HG03520 (cell line): ENCODE measurements around the gene P4HA3.
"Not testable (repeated sequence)": the region's sequence is repeated elsewhere in the genome, so short reads cannot be mapped to it uniquely, and the experiment has no call there.

ENCODE experiments used
- ATAC-seq: cut with Tn5 transposase; IDR thresholded peaks from one replicate; pipeline ENCODE4 v1.9.1; 2021; ENCODE audit warnings: mild to moderate bottlenecking, moderate library complexity; ENCODE audit not compliant: unreplicated experiment

The P4HA3 gene

GRCh38 chr11:74311352-74311926 lies at the start of gene P4HA3:
Gene P4HA3, minus strand, starts transcription at chr11:74311640. Its CDS starts 29 bp downstream, at chr11:74311611.
- no peak for ATAC-seq

GRCh38 chr11:74357449-74357848 lies 46.0 kb upstream of the P4HA3 start:
- ATAC-seq: no peak

GRCh38 chr11:74355626-74356025 lies 44.2 kb upstream of the P4HA3 start:
- ATAC-seq: no peak

GRCh38 chr11:74354036-74354435 lies 42.6 kb upstream of the P4HA3 start:
- no peak for ATAC-seq

GRCh38 chr11:74347381-74347780 lies 35.9 kb upstream of the P4HA3 start:
- no peak for ATAC-seq

- ATAC-seq: no peak
Observed at GRCh38 chr11:74345420-74345819, 34.0 kb upstream of the P4HA3 start.

GRCh38 chr11:74341921-74342320 lies 30.5 kb upstream of the P4HA3 start:
- no peak for ATAC-seq

DNA sequence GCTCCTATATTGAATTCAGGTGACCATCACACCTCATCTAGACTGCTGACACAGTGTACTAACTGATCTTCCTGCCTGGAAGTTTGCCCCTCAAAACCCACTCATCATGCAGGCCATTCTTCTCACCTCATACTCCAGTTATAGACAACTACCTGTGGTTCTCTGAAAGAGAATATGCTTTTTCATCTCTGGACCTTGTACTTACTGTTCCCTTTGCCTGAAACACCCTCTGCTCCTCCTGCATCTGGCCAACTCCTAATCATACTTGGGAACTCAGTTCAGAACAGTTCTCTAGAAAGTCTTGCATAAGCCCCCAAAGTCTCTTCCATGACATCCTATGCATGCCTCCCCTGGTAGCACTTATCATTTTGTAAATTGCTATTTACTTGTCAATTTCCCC lies 28.2 kb upstream of the P4HA3 start:
- ATAC-seq: no peak

DNA sequence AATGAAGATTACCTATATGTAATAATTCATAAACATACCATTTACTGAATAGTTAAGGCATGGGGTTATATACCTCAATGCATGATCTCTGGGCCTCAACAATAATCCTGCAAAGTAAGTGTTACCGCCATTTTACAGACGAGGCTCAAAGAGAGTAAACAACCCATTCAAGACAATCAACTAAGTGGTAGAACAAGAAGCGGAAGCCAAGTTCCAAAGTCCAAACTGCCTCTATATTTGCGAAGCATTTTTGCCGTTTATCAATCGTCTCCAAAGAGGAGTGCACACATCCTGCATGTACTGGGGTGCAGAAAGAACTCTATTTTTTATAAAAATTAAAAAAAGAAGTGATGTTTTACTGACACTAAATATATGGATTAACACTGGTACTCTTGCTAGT lies 27.5 kb upstream of the P4HA3 start:
- ATAC-seq: no peak

GRCh38 chr11:74333193-74333592 lies 21.8 kb upstream of the P4HA3 start:
- ATAC-seq: no peak

GRCh38 chr11:74332291-74332690 lies 20.9 kb upstream of the P4HA3 start:
- no peak for ATAC-seq

GRCh38 chr11:74331000-74331399 lies 19.6 kb upstream of the P4HA3 start:
- not testable (repeated sequence) for ATAC-seq

DNA sequence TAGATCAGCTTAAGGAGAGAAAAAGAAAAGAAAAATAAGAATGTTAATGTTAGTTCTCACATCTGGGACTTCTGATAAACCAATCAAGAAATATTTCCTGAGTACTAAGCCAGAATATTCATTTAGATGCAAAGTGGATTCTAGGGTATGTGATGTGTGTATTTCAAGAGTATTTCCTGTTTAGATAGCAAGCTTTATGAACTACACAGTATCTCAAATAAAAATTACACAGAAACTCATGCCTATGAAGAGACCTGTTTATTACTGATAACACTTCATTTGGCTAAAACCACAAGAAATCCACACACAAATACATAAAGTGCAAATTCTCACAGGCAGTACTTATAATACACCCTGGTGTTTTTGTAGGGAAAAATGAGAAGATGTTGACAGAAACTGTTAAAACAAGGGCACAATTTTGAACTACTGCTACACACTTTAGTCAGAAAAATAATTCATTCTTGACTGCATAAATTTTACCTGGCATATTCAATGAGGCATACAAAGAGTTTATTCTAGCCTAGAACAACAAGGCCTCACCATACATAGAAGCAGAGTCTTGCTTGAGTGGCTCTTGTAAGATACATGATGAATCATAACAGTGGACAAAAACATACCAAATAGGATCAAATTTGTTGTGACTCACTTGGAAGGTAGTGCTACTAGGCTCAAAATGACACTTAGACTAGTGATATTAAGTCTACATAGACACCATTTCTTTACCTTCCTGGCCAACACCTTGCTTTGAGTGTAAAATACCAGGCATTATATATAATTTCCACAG lies 18.8 kb upstream of the P4HA3 start:
- no peak for ATAC-seq

DNA sequence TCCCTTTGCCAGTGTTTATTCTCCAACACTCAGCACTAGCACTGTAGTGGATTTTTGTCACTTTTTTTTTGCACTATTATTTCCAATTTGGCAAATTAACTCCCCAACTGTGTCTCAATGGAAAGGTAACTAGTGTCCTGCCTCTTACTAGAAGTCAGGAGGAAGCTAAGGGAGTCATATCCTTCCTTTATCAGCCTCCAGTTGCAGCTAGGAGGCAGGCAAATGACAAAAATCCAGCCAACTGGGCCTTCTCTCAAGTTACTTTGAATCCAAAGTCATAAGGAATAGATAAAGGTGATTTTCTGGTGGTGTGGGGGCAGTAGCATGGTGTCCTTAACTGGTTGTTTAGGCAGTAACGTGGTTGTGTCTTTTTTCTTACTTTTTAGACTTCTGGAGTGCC lies 15.6 kb upstream of the P4HA3 start:
- ATAC-seq: no peak

GRCh38 chr11:74326665-74327064 lies 15.2 kb upstream of the P4HA3 start:
- no peak for ATAC-seq

DNA sequence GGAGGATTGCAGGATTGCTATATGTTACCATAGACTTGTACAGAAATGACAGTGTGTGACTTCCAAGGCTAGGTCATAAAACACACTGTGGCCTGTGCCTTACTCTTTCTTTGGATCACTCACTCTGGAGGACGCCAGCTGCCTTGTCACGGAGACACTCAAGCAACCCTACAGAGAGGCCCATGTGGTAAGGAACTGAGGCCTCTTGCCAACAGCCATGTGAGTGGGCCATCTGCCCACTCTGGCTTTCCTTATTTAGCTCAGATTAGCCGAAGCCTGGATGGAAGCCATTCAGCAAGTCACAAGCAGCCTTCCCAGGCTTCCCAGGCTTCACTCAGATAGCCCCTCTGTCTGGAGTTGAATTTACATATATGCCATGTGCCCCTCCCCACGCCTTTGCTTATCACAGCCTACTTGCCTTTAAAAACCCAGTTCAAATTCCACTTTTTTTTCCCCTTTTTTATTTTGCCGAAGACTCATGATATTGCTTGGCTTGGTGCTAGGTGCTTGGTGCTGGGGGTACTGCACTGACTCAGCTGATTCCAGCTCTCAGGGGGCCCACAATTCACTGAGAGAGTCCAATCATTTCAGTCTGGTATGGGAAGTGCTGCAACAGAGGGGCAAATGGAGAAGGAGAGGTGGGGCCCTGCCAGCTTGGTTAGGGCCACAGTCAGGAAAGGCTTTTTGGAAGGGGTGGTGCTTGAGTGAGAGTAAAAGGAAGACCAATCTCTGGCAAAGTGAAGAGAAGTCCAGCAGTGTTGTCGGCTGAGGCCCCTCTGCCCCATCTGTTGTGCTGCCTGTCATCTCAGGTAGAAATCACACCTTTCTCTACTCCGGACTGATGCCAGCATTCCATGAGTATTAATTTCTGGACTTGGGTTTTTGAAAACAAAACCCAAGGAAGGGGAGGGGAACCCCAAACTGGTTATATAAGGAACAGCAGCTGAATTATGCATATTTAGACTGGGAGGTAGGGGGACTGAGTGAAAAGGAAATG lies 14.5 kb upstream of the P4HA3 start:
- no peak for ATAC-seq

- no peak for ATAC-seq
Observed at GRCh38 chr11:74322667-74323066, 11.2 kb upstream of the P4HA3 start.

DNA sequence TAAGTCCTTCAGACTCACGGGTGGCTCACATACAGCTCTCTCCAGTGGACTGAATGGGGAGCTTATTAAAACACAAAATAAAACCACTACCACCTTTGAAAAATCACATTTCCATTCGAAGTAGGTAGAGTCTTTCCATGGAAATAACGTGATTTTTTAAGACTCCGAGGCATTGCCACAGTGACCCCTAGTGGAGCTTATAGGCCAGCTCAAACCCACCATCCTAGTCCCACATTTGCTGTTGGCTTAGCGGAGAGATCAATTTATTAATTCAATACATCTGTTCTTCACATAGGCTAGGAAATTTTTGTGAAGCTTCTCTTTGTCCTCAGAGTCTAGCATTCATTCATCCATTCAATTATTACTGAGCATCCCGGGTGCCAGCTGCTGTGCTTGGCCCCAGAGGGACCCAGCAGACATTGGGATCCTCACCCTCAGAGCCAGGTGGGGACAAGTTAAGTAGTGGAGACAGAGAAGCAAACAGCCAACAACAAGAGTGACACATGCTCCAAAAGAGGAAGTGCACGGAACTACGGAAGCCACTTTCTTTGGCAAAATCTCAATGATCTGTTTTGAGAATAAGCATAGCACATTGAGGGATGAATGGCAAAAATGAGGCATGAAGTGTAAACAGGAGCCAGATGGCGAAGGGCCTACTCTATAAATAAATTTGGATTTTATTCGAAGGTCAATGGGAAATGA lies 10.2 kb upstream of the P4HA3 start:
- ATAC-seq: no peak

DNA sequence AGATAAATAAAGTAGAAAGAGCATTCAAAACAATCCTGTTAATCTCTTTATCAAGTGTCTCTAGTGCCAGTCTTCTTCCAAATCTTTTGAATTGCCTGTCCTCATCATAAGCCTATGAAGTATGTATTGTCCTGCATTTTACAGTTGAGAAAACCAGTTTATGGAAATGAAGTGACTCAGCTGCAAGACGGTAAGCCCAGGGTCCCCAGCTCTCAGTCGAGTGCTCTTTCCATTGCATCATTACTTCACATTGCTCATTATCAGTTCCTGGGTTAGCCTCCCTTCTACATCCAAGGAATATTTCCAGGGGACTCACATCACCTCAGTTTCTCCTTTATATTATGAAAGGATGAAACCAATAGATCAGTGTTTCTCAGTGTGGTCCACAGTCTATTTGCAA lies 9.1 kb upstream of the P4HA3 start:
- no peak for ATAC-seq

DNA sequence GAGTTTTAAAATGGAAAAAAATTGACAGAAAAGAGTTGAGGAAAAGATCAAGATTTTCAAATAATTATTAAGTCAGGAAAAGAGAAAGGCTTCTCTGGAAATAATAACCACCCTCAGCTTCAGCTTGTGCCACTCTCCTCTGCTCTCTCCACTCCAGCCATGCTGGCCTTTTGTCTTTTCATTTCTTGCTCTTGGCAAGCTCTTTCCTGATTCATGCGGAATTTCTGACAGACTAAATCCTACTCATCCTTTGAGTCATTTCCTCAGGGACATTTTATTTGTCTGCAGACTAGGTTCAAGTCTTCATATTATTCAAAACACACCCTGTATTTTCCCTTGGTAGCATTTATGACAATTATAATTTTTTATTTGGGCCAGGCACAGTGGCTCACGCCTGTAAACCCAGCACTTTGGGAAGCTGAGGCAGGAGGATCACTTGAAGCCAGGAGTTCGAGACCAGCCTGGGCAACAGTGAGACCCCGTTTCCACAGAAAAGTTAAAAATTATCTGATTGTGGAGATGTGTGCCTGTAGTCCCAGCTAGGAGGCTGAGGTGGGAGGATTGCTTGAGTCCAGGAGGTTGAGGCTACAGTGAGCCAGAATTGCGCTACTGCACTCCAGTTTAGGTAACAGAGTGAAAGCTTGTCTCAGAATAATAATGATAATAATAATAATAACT lies 7.8 kb upstream of the P4HA3 start:
- no peak for ATAC-seq
